ENCODE data around the gene CCDC28B. TPM values are rescaled to one million over a fixed set of nuclear protein-coding genes. Genes with fewer than 3 reads are reported as not detected.

The CCDC28B gene
- total and polyA plus RNA-seq, 2 of the 13 experiments (the other 11 are each of a cell fraction or from before 2014, with no cell fraction given) = 2.6 to 3.5 TPM

GRCh38 chr1:32216566-32216965 lies 16.2 kb downstream of the CCDC28B start:
- TF ChIP-seq HES4 (CRISPR knock-in tag; IDR thresholded peaks at IDR 0.05; ENCODE audit: borderline replicate concordance) (no peak), ZNF326 (CRISPR knock-in tag; IDR thresholded peaks at IDR 0.05; ENCODE audit: borderline replicate concordance) (no peak), TEAD3 (CRISPR knock-in tag; optimal IDR thresholded peaks at IDR 0.05; ENCODE audit: borderline replicate concordance) (no peak), POLR2AphosphoS5 (IDR thresholded peaks at IDR 0.05; ENCODE audit: low read depth, low read length) (no peak), ZNF333 (CRISPR knock-in tag; IDR thresholded peaks at IDR 0.05; ENCODE audit: borderline replicate concordance) (no peak), SALL1 (CRISPR knock-in tag; IDR thresholded peaks at IDR 0.05) (no peak), ZNF253 (CRISPR knock-in tag; IDR thresholded peaks at IDR 0.05; ENCODE audit: borderline replicate concordance) (no peak), ZBTB49 (CRISPR knock-in tag; IDR thresholded peaks at IDR 0.05; ENCODE audit: borderline replicate concordance) (no peak), ZC3H4 (CRISPR knock-in tag; IDR thresholded peaks at IDR 0.05; ENCODE audit: borderline replicate concordance) (no peak), ZNF552 (CRISPR knock-in tag; IDR thresholded peaks at IDR 0.05; ENCODE audit: borderline replicate concordance) (no peak), SMAD9 (CRISPR knock-in tag; IDR thresholded peaks at IDR 0.05) (no peak), ZNF329 (CRISPR knock-in tag; IDR thresholded peaks at IDR 0.05; ENCODE audit: low read depth) (no peak), SMAD3 (CRISPR knock-in tag; IDR thresholded peaks at IDR 0.05) (no peak), FLYWCH1 (CRISPR knock-in tag; IDR thresholded peaks at IDR 0.05) (no peak), THAP11 (CRISPR knock-in tag; IDR thresholded peaks at IDR 0.05) (no peak)
- TF ChIP-seq, protein P1, sequence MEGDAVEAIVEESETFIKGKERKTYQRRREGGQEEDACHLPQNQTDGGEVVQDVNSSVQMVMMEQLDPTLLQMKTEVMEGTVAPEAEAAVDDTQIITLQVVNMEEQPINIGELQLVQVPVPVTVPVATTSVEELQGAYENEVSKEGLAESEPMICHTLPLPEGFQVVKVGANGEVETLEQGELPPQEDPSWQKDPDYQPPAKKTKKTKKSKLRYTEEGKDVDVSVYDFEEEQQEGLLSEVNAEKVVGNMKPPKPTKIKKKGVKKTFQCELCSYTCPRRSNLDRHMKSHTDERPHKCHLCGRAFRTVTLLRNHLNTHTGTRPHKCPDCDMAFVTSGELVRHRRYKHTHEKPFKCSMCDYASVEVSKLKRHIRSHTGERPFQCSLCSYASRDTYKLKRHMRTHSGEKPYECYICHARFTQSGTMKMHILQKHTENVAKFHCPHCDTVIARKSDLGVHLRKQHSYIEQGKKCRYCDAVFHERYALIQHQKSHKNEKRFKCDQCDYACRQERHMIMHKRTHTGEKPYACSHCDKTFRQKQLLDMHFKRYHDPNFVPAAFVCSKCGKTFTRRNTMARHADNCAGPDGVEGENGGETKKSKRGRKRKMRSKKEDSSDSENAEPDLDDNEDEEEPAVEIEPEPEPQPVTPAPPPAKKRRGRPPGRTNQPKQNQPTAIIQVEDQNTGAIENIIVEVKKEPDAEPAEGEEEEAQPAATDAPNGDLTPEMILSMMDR (CRISPR knock-in tag; IDR thresholded peaks at IDR 0.05) = no peak
- TF ChIP-seq, protein P2, sequence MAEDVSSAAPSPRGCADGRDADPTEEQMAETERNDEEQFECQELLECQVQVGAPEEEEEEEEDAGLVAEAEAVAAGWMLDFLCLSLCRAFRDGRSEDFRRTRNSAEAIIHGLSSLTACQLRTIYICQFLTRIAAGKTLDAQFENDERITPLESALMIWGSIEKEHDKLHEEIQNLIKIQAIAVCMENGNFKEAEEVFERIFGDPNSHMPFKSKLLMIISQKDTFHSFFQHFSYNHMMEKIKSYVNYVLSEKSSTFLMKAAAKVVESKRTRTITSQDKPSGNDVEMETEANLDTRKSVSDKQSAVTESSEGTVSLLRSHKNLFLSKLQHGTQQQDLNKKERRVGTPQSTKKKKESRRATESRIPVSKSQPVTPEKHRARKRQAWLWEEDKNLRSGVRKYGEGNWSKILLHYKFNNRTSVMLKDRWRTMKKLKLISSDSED (CRISPR knock-in tag; IDR thresholded peaks at IDR 0.05) = no peak
- Histone ChIP-seq H3K4me1 (ENCODE audit: insufficient read depth, low read length) (peaks cover 23% of the 10 kb centered on the region), H3K36me3 (replicated peaks in 1 of 2; ENCODE audit: control insufficient read depth in 1 of 2, insufficient read depth in 2 of 2, low read length in 2 of 2) (peaks cover 11 to 30% of the 10 kb centered on the region in 2 experiments; a peak in 4 of 5 replicates), H3K4me2 (ENCODE audit: low read depth, low read length) (no peak overlapping the region), H3K27me3 (ENCODE audit: control insufficient read depth in 1 of 2, insufficient read depth in 2 of 2, low read length in 2 of 2) (no peaks in the 10 kb centered on the region; a peak in 1 of 5 replicates), H3K9me3 (ENCODE audit: low read length) (no peaks in the 10 kb centered on the region), H3K79me2 (ENCODE audit: insufficient read depth, low read length) (peaks cover 6% of the 10 kb centered on the region), H3K27ac (ENCODE audit: extremely low read length, insufficient read depth, low read length) (no peak overlapping the region), H3K4me3 (replicated peaks in 1 of 3; ENCODE audit: insufficient read depth in 1 of 3, low read depth in 2 of 3, low read length in 3 of 3) (no peak overlapping the region), H4K20me1 (ENCODE audit: insufficient read depth, low read length) (no peaks in the 10 kb centered on the region), H3K9ac (ENCODE audit: insufficient read depth, low read depth, low read length) (no peak overlapping the region), H2AFZ (ENCODE audit: low read length) (no peak overlapping the region)
- no TSS peak for BruUV-seq (replicated peaks)
- ATAC-seq = no peak
- in situ Hi-C loops (cut with HindIII; ENCODE audit: extremely low pct_ligation_motif_present, low pct_unique_long_range_greater_than_20kb) (loop anchor here (10.0 kb wide), 1 partner anchor 198 kb away; no protein-coding TSS in a partner anchor), intact Hi-C loops (cut with micrococcal nuclease; ENCODE audit: unreplicated experiment) (no loop called here)
- no peak for FAIRE-seq
- DNase-seq (ENCODE audit: low spot score) = no peak
- CTCF ChIA-PET (ENCODE audit: low intra/inter-chr PET ratio, low total read pairs) = interaction anchor here (1.5 to 2.0 kb wide), 2 partner anchors 32 to 197 kb away, joined by 8 to 11 read pairs; no protein-coding TSS in a partner anchor
- WGBS (ENCODE audit: low lambda C conversion rate) = 100% methylated on average over 2 of the region's 5 CpGs
- POLR2A ChIA-PET = interaction anchor here (1.1 to 2.6 kb wide), 8 partner anchors 11 to 178 kb away, joined by 3 to 22 read pairs (median 7); partner anchors contain the start of genes BSDC1, CCDC28B, IQCC and LCK
